ENCODE data around the gene SARM1.

DNA sequence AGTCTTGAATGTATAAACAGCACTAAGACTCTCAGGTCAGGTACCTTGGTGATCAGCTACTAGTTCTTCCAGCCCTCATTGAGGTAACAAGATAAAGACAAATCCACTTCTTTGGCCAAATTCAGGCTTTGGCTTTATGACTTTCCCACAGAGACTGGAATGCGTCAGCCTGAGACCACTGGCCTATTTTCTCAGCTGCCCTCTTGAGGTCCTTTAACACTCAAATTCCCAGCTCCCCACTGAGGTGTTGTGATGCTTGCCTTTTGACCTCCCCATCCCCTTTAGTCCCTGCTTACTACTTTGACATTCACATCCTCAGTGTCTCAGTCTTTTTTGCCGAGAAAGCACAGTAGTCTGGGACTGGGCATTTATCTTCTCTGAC, 25.3 kb upstream of the SARM1 start:
- TF ChIP-seq POLR2A (IDR thresholded peaks at IDR 0.05), result no peak
- TF ChIP-seq POLR2AphosphoS5 (IDR thresholded peaks at IDR 0.05), result no peak
- TF ChIP-seq, protein P1, sequence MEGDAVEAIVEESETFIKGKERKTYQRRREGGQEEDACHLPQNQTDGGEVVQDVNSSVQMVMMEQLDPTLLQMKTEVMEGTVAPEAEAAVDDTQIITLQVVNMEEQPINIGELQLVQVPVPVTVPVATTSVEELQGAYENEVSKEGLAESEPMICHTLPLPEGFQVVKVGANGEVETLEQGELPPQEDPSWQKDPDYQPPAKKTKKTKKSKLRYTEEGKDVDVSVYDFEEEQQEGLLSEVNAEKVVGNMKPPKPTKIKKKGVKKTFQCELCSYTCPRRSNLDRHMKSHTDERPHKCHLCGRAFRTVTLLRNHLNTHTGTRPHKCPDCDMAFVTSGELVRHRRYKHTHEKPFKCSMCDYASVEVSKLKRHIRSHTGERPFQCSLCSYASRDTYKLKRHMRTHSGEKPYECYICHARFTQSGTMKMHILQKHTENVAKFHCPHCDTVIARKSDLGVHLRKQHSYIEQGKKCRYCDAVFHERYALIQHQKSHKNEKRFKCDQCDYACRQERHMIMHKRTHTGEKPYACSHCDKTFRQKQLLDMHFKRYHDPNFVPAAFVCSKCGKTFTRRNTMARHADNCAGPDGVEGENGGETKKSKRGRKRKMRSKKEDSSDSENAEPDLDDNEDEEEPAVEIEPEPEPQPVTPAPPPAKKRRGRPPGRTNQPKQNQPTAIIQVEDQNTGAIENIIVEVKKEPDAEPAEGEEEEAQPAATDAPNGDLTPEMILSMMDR (IDR thresholded peaks at IDR 0.05), result no peak
- TF ChIP-seq EP300 (IDR thresholded peaks at IDR 0.05; ENCODE audit: low read depth), result no peak
